ENCODE data around the gene MYL5. TPM values are rescaled to one million over a fixed set of nuclear protein-coding genes. Genes with fewer than 3 reads are reported as not detected.

Gene MYL5
- total and polyA plus RNA-seq, 7 experiments from 2014 or later, result 5.8 to 32.7 (median 21.4) TPM

DNA sequence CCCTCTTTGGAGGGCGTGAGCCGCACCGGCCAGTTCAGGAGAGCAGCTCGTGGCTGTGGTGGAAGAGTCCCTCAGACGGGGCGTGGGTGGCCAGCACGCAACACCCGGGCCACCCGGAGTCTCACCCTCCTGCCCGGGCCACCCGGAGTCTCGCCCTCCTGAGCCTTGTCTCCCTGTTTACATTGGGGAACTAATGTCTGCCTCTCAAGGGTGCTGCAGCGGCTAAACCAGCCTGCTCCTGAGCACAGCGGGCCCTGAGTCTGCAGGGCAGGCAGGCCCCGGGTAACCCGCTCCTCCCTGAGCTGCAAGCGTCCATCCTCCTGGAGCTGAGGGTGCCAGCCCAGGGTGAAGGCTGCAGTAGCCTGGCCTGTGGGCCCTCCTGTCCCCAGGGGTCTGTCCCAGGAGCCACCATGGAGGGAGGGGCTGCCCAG is 46.0 kb upstream of the MYL5 start:
- Histone ChIP-seq H3K27me3 (ENCODE audit: control insufficient read depth in 2 of 2, insufficient read depth in 2 of 2, low read length in 2 of 2) (no peaks in the 10 kb centered on the region), H3K4me1 (ENCODE audit: control insufficient read depth in 2 of 2, insufficient read depth in 2 of 2, low read length in 2 of 2) (no peaks in the 10 kb centered on the region), H3K27ac (ENCODE audit: low read depth, low read length) (no peak overlapping the region), H3K9me3 (ENCODE audit: control insufficient read depth in 2 of 3, low read length in 3 of 3) (no peaks in the 10 kb centered on the region), H3K4me3 (ENCODE audit: low read length) (no peak overlapping the region), H3K36me3 (ENCODE audit: control insufficient read depth in 2 of 3, insufficient read depth in 3 of 3, low read length in 3 of 3) (no peaks in the 10 kb centered on the region)
- H3K36me3 Mint-ChIP-seq, result peaks cover 0 to 4% (median 0%) of the 10 kb centered on the region in 5 donors
- H3K4me1 Mint-ChIP-seq, result peaks cover 0 to 1% (median 0%) of the 10 kb centered on the region in 7 donors
- ChIA-PET POLR2A (no interaction called here), CTCF (no interaction called here)
- ATAC-seq (no peak), DNase-seq (no peak)
- no peak overlapping the region for H3K27ac Mint-ChIP-seq
- intact Hi-C loops (cut with micrococcal nuclease), result no loop called here
- peaks cover 0 to 16% (median 6%) of the 10 kb centered on the region in 5 donors for H3K27me3 Mint-ChIP-seq
- peaks cover 0 to 18% (median 5%) of the 10 kb centered on the region in 11 donors for H3K9me3 Mint-ChIP-seq
- H3K4me3 Mint-ChIP-seq, result no peak overlapping the region

GRCh38 chr4:628821-629635 is 45.3 kb upstream of the MYL5 start:
- Mint-ChIP-seq H3K27me3 (peaks cover 0 to 16% (median 6%) of the 10 kb centered on the region in 5 donors), H3K27ac (no peak overlapping the region), H3K36me3 (peaks cover 0 to 4% (median 0%) of the 10 kb centered on the region in 5 donors), H3K4me3 (no peak overlapping the region), H3K4me1 (peaks cover 0 to 1% (median 0%) of the 10 kb centered on the region in 7 donors), H3K9me3 (peaks cover 0 to 18% (median 5%) of the 10 kb centered on the region in 11 donors)
- Histone ChIP-seq H3K27ac (ENCODE audit: low read depth, low read length) (no peak overlapping the region), H3K4me1 (ENCODE audit: control insufficient read depth in 2 of 2, insufficient read depth in 2 of 2, low read length in 2 of 2) (no peaks in the 10 kb centered on the region), H3K36me3 (ENCODE audit: control insufficient read depth in 2 of 3, insufficient read depth in 3 of 3, low read length in 3 of 3) (no peaks in the 10 kb centered on the region), H3K4me3 (ENCODE audit: low read length) (no peak overlapping the region), H3K9me3 (ENCODE audit: control insufficient read depth in 2 of 3, low read length in 3 of 3) (no peaks in the 10 kb centered on the region), H3K27me3 (ENCODE audit: control insufficient read depth in 2 of 2, insufficient read depth in 2 of 2, low read length in 2 of 2) (no peaks in the 10 kb centered on the region)
- POLR2A ChIA-PET, result no interaction called here
- DNase-seq (no peak), ATAC-seq (no peak)
- CTCF ChIA-PET, result no interaction called here
- intact Hi-C loops (cut with micrococcal nuclease), result no loop called here

DNA sequence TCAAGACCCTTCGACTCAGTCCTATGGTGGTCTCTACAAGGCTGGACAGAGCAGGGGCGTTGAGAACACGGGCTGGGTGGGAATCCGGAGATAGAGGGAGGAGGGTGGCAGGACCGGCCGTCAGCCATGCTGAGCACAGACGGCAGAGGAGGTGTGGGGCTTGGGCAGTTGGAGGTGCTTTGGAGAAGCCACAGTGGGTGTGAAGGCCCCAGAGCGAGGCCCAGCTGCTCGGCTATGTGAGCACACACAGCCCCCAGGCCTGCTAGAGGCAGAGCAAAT is 44.8 kb upstream of the MYL5 start:
- Mint-ChIP-seq H3K27me3 (peaks cover 0 to 11% (median 1%) of the 10 kb centered on the region in 5 donors), H3K36me3 (peaks cover 0 to 4% (median 0%) of the 10 kb centered on the region in 5 donors), H3K27ac (no peak overlapping the region), H3K9me3 (peaks cover 0 to 18% (median 5%) of the 10 kb centered on the region in 11 donors), H3K4me3 (no peak overlapping the region), H3K4me1 (peaks cover 0 to 1% (median 0%) of the 10 kb centered on the region in 7 donors)
- Histone ChIP-seq H3K4me3 (ENCODE audit: low read length) (no peak overlapping the region), H3K27ac (ENCODE audit: low read depth, low read length) (no peak overlapping the region), H3K36me3 (ENCODE audit: control insufficient read depth in 2 of 3, insufficient read depth in 3 of 3, low read length in 3 of 3) (no peaks in the 10 kb centered on the region), H3K9me3 (ENCODE audit: control insufficient read depth in 2 of 3, low read length in 3 of 3) (no peaks in the 10 kb centered on the region), H3K27me3 (ENCODE audit: control insufficient read depth in 2 of 2, insufficient read depth in 2 of 2, low read length in 2 of 2) (no peaks in the 10 kb centered on the region), H3K4me1 (ENCODE audit: control insufficient read depth in 2 of 2, insufficient read depth in 2 of 2, low read length in 2 of 2) (no peaks in the 10 kb centered on the region)
- DNase-seq (no peak), ATAC-seq (no peak)
- POLR2A ChIA-PET, result no interaction called here
- CTCF ChIA-PET, result no interaction called here
- intact Hi-C loops (cut with micrococcal nuclease), result no loop called here

DNA sequence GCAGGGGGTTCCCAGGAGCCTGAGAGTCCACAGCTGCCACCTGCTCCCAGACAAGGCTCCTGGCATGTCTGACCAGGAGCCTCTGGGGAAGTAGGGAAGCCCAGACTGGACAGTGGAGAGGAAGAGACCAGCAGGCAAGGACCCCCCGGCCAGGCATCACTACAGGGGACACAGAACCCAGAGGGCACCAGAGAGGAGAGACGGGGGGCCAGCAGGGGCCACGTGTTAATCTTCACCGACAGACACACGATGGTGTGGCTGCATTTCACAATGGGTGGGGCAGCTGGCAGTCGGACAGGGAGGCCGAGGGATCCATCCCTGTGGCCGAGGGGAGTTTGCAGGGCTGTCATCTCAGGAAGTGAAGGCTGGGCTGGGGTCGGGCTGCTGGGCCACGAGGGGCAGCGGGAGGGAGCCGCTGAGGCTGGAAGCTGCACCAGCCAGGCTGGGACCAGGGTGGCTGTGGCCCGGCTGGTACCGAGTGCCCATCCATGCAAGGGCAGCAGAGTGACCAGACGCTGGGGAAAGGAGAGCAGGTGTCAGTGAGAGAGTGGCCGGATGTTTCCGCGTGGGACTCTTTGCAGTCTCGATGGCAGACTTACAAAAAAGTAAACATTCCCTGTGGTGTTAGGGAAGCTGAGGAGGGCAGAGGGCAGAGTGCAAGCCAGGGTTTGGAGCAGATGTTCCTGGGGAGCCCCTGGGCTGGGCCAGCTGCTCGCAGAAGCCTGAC is 44.3 kb upstream of the MYL5 start:
- intact Hi-C loops (cut with micrococcal nuclease), result no loop called here
- peaks cover 0 to 18% (median 5%) of the 10 kb centered on the region in 11 donors for H3K9me3 Mint-ChIP-seq
- H3K4me1 Mint-ChIP-seq, result peaks cover 0 to 1% (median 0%) of the 10 kb centered on the region in 7 donors
- no peaks in the 10 kb centered on the region for H3K27me3 ChIP-seq (ENCODE audit: control insufficient read depth in 2 of 2, insufficient read depth in 2 of 2, low read length in 2 of 2)
- no peak overlapping the region for H3K4me3 Mint-ChIP-seq
- DNase-seq, result no peak
- CTCF ChIA-PET, result no interaction called here
- no peak for ATAC-seq
- H3K27ac Mint-ChIP-seq, result no peak overlapping the region
- H3K27ac ChIP-seq (ENCODE audit: low read depth, low read length), result no peak overlapping the region
- no peak overlapping the region for H3K4me3 ChIP-seq (ENCODE audit: low read length)
- H3K9me3 ChIP-seq (ENCODE audit: control insufficient read depth in 2 of 3, low read length in 3 of 3), result no peaks in the 10 kb centered on the region
- peaks cover 0 to 10% (median 0%) of the 10 kb centered on the region in 5 donors for H3K27me3 Mint-ChIP-seq
- H3K4me1 ChIP-seq (ENCODE audit: control insufficient read depth in 2 of 2, insufficient read depth in 2 of 2, low read length in 2 of 2), result no peaks in the 10 kb centered on the region
- POLR2A ChIA-PET, result no interaction called here
- H3K36me3 ChIP-seq (ENCODE audit: control insufficient read depth in 2 of 3, insufficient read depth in 3 of 3, low read length in 3 of 3), result no peaks in the 10 kb centered on the region
- peaks cover 0 to 4% (median 0%) of the 10 kb centered on the region in 5 donors for H3K36me3 Mint-ChIP-seq

DNA sequence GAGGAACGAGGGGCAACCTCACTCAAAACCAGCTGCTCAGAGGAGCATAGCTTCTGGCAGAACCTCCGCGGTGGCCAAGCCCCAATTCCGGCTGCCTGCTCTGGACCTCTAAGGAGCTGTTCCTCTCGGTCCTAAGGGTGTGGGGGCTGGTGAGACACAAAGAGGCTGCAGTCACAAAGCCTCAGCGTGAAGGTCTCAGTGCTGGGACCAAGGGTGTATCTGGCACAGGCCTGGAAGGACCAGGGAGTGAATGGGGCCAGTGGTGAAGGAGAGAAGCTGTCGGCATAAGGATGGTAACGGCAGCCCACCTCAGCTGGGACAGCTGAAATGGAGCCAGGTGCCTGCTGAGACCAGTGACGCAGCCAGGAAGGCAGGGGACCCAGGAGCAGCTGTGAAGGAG is 43.7 kb upstream of the MYL5 start:
- Mint-ChIP-seq H3K9me3 (peaks cover 0 to 18% (median 5%) of the 10 kb centered on the region in 11 donors), H3K4me3 (no peak overlapping the region), H3K4me1 (peaks cover 0 to 1% (median 0%) of the 10 kb centered on the region in 7 donors), H3K27me3 (peaks cover 0 to 7% (median 0%) of the 10 kb centered on the region in 5 donors), H3K27ac (no peak overlapping the region), H3K36me3 (peaks cover 0 to 4% (median 0%) of the 10 kb centered on the region in 5 donors)
- Histone ChIP-seq H3K4me1 (ENCODE audit: control insufficient read depth in 2 of 2, insufficient read depth in 2 of 2, low read length in 2 of 2) (no peaks in the 10 kb centered on the region), H3K4me3 (ENCODE audit: low read length) (no peak overlapping the region), H3K27me3 (ENCODE audit: control insufficient read depth in 2 of 2, insufficient read depth in 2 of 2, low read length in 2 of 2) (no peaks in the 10 kb centered on the region), H3K36me3 (ENCODE audit: control insufficient read depth in 2 of 3, insufficient read depth in 3 of 3, low read length in 3 of 3) (no peaks in the 10 kb centered on the region), H3K27ac (ENCODE audit: low read depth, low read length) (no peak overlapping the region), H3K9me3 (ENCODE audit: control insufficient read depth in 2 of 3, low read length in 3 of 3) (no peaks in the 10 kb centered on the region)
- intact Hi-C loops (cut with micrococcal nuclease), result no loop called here
- ATAC-seq (no peak), DNase-seq (no peak)
- ChIA-PET CTCF (no interaction called here), POLR2A (no interaction called here)

DNA sequence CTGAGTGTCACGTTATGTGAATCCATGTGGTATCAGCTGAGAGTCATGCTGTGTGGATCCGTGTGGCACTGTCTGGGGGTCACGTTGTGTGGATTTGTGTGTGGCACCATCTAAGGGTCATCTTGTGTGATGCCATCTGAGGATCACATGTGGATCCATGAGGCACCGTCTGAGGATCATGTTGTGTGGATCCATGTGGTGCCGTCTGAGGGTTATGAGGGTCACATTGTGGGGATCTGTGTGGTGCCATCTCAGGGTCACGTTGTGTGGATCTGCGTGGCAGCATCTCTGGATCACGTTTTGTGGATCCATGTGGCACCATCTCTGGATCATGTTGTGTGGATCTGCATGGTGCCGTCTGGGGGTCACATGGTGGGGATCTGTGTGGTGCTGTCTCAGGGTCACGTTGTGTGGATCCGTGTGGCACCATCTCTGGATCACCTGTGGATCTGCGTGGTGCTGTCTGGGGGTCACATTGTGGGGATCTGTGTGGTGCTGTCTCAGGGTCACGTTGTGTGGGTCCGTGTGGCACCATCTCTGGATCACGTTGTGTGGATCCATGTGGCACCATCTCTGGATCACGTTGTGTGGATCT is 42.0 kb upstream of the MYL5 start:
- no peak for DNase-seq
- no peak for ATAC-seq
- no peaks in the 10 kb centered on the region for H3K9me3 ChIP-seq (ENCODE audit: control insufficient read depth in 2 of 3, low read length in 3 of 3)
- H3K4me1 ChIP-seq (ENCODE audit: control insufficient read depth in 2 of 2, insufficient read depth in 2 of 2, low read length in 2 of 2), result no peaks in the 10 kb centered on the region
- no peak overlapping the region for H3K27ac Mint-ChIP-seq
- H3K4me3 ChIP-seq (ENCODE audit: low read length), result no peak overlapping the region
- ChIA-PET CTCF (no interaction called here), POLR2A (no interaction called here)
- intact Hi-C loops (cut with micrococcal nuclease), result no loop called here
- H3K4me1 Mint-ChIP-seq, result peaks cover 0 to 1% (median 0%) of the 10 kb centered on the region in 7 donors
- H3K27ac ChIP-seq (ENCODE audit: low read depth, low read length), result no peak overlapping the region
- H3K4me3 Mint-ChIP-seq, result no peak overlapping the region
- no peaks in the 10 kb centered on the region for H3K36me3 ChIP-seq (ENCODE audit: control insufficient read depth in 2 of 3, insufficient read depth in 3 of 3, low read length in 3 of 3)
- H3K36me3 Mint-ChIP-seq, result peaks cover 0 to 4% (median 0%) of the 10 kb centered on the region in 5 donors
- peaks cover 0 to 18% (median 5%) of the 10 kb centered on the region in 11 donors for H3K9me3 Mint-ChIP-seq
- H3K27me3 ChIP-seq (ENCODE audit: control insufficient read depth in 2 of 2, insufficient read depth in 2 of 2, low read length in 2 of 2), result peaks cover 0 to 3% of the 10 kb centered on the region in 2 donors
- H3K27me3 Mint-ChIP-seq, result peaks cover 0 to 7% (median 0%) of the 10 kb centered on the region in 5 donors
